Dermis blood vessel endothelial cell (primary cell): ENCODE data around the gene SCRN2. TPM values are rescaled to one million over a fixed set of nuclear protein-coding genes. Genes with fewer than 3 reads are reported as not detected.

ENCODE experiments used
- DNase-seq: peaks from one replicate; pipeline ENCODE4 v3.0.0; 2010
- total RNA-seq: library from RNA; depleted of rRNA; stranded (reverse); fragments of >200 nt; gene quantifications from 2 replicates; pipeline ENCODE4 v1.2.3, GENCODE V29; 2014

Gene SCRN2
- 44.3 and 74.2 TPM in 2 replicates for total RNA-seq

DNA sequence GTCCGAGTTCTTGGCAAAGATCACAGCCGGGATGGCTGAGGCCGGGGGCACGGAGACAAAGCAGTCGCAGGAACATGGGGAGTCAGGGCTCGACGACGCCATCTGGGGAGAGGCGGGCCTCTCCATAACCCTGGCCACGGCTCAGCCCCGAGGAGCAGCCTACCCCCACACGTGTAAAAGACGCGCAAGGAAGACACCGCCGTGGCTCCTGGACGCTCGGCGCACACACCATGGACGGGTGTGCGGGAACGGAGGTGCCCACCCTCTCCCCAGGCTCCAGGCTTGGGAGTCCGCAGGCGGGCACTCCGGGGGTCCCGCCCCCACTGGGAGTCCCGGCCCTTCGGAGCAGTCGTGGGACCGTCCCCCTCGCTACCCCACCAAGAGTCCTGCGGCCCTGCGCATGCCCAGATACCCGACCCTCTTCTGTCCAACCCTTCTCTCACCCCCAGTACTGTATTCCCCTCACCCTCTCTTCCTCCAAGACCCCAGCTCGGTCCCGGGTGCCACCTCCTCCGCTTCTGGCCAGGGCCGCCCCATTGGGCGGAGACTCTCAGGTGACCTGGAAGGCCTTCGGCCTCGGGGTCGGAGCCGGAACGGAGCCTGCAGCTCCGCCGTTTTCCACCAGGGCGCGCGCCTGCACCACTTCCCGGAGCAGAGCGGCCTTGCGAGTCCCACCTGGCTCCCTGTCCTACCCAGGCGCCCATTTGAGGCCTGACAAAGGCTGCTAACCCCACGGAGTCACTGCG is at the start of gene SCRN2:
Gene SCRN2, minus strand, starts transcription at position 532 of the 746 bp plus-strand sequence. Its CDS starts 430 bp downstream, at position 102.
- peak; percentile 91 for DNase-seq

DNA sequence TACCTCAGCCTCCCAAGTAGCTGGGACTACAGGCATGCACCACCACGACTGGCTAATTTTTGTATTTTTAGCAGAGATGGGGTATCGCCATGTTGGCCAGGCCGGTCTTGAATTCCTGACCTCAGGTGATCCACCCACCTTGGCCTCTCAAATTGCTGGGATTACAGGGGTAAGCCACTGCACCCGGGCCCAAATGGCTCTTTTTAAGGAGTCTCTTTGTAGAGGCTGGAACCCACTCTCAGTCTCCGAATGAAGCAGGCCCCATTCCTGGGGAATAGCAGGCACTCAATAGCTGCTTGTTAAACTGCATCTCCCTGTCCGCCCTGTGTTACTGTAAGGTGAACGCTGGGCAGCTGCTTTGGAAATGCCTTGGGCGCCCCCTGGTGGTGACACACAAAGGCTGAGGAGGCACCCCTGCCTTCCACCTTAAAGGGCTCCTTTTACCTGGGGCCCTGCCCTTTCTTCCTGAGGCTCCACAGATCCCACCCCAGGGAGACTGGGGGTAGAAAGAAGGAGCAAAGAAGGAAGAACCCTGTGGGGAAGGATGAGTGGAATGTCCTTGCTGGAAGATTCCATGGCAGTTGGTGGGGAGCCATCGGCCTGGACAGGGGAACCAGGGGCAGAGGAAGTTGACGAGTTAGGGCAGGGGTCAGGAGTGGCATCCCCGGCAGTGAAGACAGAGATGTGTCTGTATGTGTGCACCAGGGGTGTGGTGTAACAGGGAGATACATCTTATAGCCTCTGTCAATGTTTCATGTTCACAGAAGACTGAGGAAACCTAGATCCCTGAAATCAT is 48.9 kb upstream of the SCRN2 start:
- peak; percentile 91 for DNase-seq

DNA sequence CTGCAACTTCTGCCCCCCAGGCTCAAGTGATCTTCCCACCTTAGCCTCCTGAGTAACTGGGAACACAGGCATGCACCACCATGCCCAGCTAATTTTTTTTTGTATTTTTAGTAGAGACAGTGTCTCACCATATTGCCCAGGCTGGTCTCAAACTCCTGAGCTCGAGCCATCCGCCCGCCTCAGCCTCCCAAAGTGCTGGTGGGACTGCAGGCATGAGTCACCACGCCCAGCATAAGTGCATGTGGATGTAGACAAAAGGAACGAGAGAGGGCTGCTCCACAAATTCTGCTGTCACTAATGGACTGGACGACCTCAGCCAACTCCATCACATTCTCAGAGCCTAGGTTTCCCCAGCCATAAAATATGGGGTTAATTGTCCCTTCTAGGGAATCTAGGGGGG is 47.2 kb upstream of the SCRN2 start:
- DNase-seq: no peak

DNA sequence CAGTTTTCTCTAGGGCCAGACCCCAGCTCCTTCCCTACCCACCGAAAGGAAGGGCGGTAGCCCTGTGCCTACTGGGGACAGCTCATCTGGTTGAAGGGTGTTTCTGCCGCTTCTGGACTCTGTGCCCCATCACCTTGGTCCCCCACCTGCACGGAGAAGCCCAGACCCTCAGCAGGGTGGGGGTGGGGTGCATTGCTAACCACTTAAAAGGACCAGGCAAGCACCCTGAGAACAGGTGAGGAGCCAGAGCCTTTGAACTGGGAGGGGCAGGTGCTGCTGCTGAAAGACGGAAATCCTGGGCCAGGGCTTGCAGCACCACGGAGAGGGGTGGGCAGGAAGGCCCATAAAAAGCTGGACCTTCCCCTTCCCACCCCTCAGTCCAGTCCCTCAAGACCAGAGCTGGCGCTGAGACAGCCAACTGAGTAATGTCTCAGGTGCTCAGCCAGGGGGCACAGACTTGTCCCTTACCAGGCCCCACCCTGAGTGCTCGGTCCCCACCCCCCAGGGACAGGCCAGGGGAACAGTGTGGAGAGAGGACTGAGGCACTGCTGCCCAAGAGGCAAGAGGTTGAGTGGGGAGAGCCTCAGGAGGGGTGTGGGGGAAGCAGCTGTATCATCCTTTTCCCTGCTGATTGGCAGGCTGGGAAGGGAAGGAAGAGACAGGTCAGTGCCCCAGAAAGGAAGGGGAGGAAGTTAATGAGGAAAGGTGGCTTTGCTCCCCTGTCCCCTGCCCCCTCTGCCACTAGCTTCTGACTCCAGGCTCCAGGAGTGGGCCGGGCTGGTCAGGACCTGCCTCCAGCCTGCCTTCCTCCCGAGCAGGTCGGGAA is 44.0 kb upstream of the SCRN2 start:
- no peak for DNase-seq

DNA sequence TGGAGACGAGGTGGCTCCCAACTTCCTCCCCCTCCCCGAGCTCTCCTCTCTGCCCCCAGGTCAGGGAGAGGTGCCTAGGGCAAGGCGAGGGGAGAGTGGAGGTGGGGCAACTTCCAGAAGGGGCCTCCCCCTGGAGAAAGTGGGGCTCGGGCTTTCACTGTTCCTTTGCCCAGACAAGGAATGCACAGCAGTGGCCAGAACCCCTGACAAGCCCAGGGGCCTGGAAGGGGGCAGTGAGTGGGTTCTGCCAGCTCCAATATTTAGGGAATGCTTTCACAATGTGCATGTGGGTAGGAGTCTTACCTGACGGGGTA is 43.3 kb upstream of the SCRN2 start:
- no peak for DNase-seq

DNA sequence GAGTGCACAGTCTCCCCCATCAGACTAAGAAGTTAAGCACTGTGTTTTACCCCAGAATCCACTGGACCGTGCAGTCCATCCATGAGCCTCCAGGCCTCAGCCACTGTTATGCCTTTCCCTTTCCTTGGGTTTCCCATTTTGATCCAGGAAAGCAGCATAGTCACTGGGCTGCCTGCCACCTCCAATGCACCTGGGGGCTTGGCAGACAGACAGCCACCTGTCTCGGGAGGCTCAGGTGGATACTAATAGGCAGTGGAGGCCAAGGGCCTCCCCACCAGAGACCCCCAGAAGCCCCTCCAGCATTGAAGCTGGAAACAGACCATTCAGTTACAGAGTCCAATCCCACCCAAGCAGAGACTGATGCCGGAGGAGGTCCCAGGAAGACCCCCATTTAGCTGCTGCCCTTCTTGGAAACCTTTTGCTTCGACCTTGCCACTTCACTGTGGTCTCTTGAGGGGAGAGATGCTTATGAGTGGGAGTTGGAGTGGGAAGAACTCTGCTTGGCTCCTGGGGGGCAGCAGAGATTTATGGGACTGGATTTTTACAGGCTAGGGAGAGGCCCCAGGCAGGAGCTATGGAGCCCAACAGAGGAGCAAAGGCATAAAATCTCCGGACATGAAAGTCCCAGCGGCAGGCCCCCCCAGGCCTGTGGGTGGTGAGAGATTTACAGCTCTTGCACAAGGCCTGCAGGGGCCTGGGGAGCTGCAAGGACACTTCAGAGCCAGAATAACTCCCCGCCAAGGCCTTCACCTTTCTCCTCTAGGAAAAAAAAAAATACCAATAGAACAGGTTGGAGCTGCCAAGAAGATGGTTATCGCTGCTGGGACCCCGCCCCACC is 42.7 kb upstream of the SCRN2 start:
- DNase-seq: no peak

DNA sequence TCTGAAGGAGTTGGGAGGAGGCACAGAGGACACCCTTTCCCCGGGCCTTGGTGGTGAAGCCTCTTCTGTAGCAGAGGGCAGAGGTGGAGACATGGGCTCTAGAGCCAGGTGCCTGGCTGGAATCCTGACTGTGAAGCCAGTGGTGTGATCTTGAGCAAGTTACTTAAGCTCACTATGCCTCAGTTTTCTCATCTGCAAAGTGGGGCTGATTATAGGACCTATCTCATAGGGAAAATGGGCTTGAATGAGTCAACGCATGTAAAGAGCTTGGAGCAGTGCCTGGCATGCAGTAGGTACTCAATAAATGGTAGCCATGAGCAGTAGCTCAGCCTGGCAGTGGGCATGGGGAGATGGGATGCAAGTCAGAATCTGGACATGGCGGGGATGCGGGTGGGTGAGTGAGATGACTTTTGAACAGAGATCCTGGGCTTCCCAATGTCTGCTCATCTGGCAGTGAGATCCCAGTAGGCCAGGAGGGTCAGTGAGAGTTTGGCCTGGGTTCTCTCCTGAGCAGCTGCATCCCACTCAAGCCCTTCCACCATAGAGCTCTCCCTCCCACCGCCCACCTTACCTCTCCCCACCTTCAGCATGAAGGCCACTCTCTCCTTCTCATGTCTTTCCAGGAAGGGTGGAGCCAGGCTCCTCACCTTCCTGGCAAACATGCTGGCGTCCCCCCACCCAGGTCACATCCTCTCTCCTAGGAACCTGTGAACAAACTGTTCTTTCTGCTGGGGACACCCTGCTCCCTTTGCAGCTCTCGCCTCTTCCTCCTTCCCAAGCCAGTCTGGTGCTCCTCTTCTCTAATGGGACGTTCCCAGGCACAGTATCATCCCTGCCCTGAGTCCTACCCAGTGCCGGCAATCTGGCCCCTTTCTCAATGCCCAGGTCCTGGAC is 41.9 kb upstream of the SCRN2 start:
- DNase-seq: no peak

DNA sequence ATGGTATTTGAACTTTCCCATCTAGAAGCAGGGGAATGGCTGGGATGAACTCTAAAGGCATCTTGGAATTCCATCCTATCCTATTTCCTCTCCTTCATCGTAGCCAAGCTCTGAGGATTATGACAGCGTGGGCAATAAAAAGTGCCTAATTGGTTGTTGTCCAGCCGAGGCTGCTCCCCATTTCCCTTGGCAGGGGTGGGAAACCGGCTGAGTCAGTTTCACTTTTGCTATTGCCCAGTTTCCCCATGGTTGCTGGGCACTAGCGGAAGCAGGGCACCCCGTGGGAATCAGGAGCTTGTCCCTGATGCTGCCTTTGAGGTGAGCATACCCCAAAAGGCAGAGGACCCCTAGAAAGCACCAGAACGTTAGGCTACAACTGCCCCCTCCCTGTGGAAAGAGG is 41.2 kb upstream of the SCRN2 start:
- peak; percentile 68 for DNase-seq

DNA sequence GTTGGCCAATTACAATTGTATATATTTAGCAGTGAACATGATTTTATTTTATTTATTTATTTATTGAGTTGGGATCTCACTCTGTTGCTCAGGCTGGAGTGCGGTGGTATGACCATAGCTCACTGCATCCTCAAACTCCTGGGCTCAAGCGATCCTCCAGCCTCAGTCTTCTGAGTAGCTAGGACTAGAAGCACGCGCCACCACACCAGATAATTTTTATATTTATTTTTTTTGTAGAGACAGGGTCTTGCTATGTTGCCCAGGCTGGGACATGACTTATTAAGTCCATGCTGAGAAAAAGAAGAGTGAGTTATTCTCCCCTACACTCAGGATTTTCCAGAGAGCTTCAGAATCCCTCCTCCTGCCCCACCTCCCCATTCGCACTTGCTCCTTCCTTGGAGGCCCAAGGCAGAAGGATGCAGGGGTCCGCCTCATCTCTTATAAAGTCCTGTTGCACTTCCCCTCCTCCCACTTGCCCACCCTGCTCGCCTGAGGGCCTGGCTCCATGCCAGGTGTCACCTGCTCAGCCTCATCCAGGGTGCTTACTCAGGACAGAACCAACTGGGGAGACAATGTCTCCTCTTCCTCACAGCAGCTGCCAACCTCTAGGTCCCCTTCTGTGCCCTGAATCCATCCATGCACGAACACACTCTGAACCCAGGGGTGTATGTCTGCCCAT is 38.8 kb upstream of the SCRN2 start:
- DNase-seq: no peak

DNA sequence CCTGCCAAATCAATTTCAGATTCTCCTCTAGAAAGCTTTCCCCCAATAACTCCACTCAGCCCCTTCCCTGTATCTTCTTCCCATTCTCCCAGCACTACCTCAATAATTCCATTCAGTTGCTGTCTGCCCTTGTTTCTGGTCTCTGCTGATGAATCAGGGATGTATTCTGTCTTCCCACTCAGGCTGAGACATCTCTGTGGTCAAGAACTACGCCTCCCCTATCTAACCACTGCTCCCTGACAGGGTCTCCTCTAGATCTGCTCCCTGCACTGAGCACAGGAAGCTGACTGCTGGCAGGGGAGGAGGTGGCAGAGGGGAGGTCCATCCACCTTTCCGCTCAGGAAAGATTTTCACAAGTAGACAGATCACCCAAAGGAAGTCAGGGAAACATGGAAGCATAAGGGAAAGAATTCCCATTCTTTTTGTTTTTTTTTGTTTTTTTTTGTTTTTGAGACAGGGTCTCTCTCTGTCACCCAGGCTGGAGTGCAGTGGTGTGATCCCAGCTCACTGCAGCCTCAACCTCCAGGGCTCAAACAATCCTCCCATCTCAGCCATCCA is 38.0 kb upstream of the SCRN2 start:
- peak; percentile 15 for DNase-seq

DNA sequence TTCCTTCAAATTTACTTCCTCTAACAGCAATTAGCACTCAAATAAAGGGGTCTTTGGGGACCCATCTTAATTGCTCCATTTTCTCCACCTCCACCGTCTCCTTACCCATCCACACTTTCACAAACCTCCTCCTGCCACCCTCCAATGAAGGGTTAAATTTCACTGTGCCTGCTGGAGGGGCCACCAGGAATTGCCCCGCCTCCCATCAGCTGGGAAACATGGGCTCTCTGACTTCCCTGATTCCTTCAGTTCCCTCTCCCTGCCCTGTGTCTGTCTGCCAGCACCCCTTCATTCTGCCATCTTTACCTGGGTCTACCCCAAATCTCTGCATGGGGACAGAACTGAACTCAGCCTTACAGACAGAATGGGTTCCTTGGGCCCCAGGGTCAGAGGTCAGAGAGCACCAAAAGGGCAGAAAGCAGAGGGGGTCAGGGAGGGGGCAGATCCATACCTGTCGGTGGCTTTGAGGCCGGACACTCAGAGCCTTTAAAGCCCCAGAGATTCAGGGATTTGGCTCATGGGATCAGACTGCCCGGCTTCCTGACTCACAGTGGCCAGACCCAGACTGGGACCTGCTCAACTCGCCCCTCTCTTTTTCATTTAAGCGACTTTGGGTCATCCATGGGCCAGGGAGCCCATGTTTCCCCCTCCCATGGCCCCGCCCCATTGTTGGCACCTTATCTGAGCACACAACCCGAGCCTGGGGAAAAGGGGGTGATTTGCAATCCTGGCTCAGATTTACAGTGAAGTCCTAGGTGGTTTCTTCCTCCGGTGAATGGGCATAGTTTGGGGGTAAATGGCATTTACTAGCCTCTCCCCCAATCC is 37.3 kb upstream of the SCRN2 start:
- DNase-seq: no peak

DNA sequence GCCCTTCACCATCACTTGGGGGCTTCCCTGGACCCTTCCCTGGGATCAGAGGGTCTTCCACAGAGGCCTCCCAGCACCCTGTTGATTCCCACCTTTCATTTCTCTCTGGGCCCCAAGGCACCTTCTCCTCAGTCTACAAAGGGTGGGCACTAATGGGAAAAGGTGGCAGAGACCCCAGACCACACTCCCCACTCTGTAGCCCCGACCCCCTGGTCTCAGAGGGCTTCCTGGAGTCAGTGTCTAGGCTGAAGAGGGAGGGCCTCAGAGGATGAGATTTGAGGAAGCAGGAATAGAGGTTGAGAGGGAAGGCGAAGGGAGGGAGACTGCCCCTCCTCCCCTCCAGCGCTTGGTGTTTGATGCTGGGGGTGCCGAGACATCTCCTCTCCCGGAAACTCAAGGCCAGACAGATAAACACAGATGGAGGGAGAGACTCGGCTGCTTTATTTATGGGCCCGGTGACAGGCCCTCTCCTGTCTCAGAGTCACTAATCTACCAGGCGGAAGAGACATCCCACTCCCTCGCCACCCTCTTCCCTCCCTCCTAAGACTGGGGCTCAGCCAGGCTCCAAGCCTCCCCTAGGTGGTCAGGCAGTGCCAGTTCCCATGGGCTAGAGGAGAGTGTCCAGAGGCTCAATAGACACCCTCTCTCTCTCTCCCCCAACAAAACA is 36.4 kb upstream of the SCRN2 start:
- DNase-seq: no peak

DNA sequence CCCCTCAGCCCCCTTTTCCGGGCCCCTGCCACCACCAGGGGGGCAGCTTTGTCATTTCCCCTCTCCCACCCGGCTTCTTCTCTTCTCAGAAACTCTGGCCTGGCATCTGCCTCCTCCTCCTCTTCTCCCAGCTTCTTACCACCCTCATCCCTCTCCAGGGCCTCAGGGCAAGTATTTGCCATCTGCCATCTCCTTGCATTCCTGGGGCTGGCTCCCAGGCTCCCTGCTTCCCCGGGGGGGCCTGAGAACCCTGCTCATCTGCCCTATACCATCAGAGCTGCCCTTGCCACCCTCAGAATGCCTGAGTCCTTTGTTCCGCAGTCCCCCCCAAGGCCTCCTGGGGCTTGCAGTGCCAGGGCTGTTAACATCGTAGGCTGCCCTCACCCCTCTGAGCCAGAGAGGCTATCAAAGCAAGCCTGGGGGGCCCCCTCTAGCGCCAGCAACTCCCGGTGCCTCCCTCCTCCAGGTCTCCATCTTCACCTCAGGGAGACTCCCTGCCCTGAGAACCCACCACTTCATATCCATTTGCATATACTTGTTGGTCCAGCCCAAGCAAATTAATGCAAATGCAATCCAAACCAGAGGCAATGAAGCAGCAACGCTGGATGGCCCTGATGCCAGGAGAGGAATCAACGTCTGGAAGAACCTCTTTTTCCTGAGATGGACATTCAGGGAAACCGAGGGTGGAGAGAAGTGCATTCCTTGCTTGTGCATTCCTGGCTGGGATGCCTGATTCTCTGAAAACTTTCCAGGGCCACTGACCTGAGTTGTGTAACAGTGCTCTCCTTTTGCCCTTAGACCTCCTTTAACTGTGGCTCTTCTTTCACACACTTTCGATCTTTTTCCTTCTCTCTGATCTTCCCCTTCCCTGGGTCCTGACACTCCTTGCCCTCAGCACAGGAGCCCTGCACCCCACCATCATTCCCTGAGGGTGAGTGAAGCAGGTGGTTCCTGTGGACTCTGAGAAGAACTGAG is 34.2 kb upstream of the SCRN2 start:
- DNase-seq: no peak

DNA sequence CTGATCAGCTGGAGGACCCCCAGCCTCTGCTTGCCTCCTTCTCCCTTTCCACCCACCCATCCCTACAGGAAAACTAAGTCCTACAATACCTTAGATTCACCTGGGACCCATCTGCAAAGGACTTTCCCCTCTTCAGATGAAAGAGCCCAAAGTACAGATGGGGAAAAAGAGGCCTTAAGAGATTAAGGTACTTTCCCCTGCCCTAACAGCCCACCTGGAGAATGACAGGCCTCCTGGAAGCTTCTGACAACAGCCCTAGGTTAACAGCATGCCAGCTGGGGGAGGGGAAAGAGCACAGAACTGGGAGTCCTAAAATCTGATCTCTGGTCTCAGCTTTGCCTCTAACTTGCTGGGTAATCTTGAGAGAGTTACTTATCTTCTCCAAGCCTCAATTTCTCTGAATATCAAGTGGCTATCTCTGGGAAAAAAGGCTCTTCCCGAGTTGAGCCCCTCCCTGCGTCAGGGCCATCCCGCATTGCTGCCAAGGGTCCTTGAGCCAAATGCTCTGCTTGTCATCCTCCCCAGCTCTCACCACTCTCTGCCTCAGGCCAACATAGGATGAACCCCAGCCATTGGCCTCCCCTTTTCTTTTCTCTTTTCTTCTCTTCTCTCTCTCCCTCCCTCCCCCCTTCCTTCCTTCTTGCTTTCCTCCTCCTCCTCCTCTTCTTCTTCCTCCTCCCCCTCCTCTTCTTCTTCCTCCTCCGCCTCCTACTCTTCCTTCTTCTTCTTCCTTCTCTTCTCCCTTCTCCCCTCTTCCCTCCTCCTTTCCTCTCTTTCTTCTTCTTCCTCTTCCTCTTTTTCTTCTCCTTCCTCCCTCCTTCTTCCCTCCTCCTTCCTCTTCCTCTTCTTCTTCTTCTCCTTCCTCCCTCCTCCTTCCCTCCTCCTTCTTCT is 32.4 kb upstream of the SCRN2 start:
- no peak for DNase-seq

DNA sequence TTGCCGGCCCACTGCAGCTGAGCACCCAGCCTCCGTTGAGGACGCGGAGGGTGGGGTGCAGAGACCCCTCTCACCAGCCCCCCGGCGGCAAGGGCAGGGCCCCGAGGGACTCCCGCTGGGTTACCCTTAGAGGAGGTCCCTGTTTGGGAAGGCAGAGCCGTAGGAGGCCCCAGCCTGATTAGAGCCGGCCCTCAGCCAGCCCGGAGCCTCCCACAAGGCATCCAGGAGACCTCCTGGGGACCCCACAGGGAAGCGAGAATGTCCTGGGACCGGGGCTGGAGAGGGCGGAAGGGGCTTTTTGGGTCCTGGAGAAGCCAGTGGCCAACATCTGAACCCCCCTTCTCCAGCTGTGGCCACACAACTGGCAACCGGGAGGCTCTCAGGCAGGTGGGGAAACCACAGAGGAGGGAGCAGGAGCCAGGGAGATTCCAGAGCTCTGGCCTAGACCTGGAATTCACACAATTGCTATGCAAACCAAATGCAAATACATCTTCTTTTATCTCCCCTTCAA is 31.6 kb upstream of the SCRN2 start:
- DNase-seq: no peak

DNA sequence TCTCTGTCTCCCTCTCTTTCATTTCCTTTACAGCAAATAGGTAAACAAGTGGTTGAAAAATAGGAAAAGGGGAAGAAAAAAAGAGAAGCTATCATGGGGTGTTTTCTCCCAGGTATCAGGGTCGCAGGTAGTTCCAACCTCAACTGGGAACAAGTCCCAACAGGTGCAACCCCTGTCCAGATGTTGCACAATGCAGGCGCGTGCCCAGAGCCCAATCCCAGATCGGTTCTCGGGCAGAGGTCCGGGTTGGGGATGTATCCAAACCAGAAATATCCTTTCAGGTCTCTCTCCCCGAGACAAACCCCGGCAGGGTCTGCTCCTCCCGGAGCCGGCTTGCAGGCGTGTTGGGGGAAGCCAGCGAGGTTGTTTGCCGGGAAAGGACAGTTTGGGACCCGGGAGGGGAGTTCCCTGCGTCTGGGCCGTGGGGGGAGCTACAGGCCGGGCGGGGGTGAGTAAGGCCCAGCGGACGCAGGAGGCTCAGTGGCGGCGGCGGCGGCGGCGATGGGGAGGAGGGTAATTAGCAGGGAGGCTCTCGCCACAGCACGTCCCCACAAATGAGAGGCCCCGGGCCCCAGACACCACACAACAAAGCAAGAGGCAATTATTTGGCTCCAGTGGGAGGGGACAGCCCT is 31.1 kb upstream of the SCRN2 start:
- no peak for DNase-seq
